Measurements from ENCODE around the gene RPUSD2. TPM values are rescaled to one million over a fixed set of nuclear protein-coding genes. Genes with fewer than 3 reads are reported as not detected.

RPUSD2 gene
- total RNA-seq, 4 donors from 2014 or later: 8.7 to 13.5 (median 10.6) TPM

- peaks cover 0 to 8% (median 0%) of the 10 kb centered on the region in 4 donors for H3K27me3 ChIP-seq
- no peak overlapping the region for H3K27ac ChIP-seq (replicated peaks in 1 of 4)
- WGBS: 67% methylated on average over 12 of the region's 12 CpGs
- TF ChIP-seq POLR2A (IDR thresholded peaks at IDR 0.05; ENCODE audit: low read depth): no peak
- H3K9me3 ChIP-seq: no peaks in the 10 kb centered on the region
- DNase-seq (ENCODE audit: extremely low spot score): no peak
- no peaks in the 10 kb centered on the region for H3K36me3 ChIP-seq
- H3K4me1 ChIP-seq: peaks cover 8 to 24% (median 14%) of the 10 kb centered on the region in 4 donors
- no peak overlapping the region for H3K4me3 ChIP-seq
- intact Hi-C loops (cut with DNase I): loop anchor here (5.0 to 10.0 kb wide), 3 partner anchors 102 to 302 kb away; partner anchors contain the start of genes BAHD1 and VPS18
Measured at GRCh38 chr15:40590667-40591050, 21.6 kb downstream of the RPUSD2 start.

DNA sequence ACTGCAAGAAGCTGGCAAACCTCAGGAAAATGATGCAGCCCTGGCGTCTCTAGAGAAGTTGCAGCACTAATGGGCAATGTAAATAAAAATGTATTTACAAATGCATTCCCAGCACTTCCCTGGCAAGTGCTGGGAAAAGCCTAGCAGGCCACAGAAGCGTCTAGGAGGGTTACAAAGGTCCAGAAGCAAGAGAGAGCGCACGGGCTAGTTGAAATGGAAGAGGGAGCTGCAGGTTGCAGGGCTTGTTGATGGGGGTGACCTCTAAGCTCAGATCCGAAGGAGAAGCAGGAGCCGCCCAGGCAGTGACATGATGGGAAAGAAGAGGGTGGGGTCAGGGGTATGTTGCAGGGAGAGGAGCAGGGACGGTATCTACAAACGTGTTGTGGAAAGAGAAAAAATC lies 22.3 kb downstream of the RPUSD2 start:
- Histone ChIP-seq H3K27ac (replicated peaks in 1 of 4) (no peak overlapping the region), H3K4me3 (no peak overlapping the region), H3K27me3 (peaks cover 0 to 15% (median 0%) of the 10 kb centered on the region in 4 donors), H3K36me3 (no peaks in the 10 kb centered on the region), H3K4me1 (peaks cover 8 to 24% (median 14%) of the 10 kb centered on the region in 4 donors), H3K9me3 (no peaks in the 10 kb centered on the region)
- WGBS: 69% methylated on average over 8 of the region's 8 CpGs
- intact Hi-C loops (cut with DNase I): loop anchor here (5.0 to 10.0 kb wide), 3 partner anchors 101 to 301 kb away; partner anchors contain the start of genes BAHD1 and VPS18
- TF ChIP-seq CTCF (IDR thresholded peaks at IDR 0.05): no peak
- DNase-seq (ENCODE audit: extremely low spot score): no peak

DNA sequence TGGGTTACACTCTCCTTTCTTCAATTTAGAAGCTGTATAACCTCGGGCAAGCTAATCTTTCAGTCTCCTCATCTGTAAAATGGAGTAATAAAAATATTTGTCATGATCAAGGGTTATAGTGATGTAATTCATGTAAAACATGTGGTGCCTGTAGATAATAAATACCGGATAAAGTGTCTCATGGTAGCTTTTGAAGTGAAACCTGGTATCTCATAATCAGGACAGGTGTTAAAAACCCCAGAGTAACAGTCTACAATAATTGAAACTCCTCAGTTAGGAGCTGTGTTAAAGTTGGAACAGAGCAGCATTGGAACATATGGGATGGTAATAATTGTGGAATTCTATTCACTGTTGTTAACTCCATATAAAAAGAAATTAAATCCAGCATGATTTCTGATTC lies 24.1 kb downstream of the RPUSD2 start:
- no peak for DNase-seq (ENCODE audit: extremely low spot score)
- Histone ChIP-seq H3K27me3 (peaks cover 0 to 19% (median 0%) of the 10 kb centered on the region in 4 donors), H3K9me3 (no peaks in the 10 kb centered on the region), H3K4me1 (peaks cover 8 to 24% (median 14%) of the 10 kb centered on the region in 4 donors), H3K4me3 (peak overlapping the region in 2 of 4 donors; percentile 62 to 69), H3K36me3 (no peaks in the 10 kb centered on the region), H3K27ac (replicated peaks in 1 of 4) (peak overlapping the region in 2 of 4 donors; percentile 86)
- TF ChIP-seq CTCF (IDR thresholded peaks at IDR 0.05): no peak
- TF ChIP-seq POLR2A (IDR thresholded peaks at IDR 0.05; ENCODE audit: low read depth): no peak
- no peak for TF ChIP-seq POLR2AphosphoS5 (IDR thresholded peaks at IDR 0.05)
- TF ChIP-seq EP300 (IDR thresholded peaks at IDR 0.05): no peak
- intact Hi-C loops (cut with DNase I): loop anchor here (5.0 to 10.0 kb wide), 3 partner anchors 99 to 299 kb away; partner anchors contain the start of genes BAHD1 and VPS18
- 76% methylated on average over 2 of the region's 2 CpGs for whole genome bisulfite sequencing

DNA sequence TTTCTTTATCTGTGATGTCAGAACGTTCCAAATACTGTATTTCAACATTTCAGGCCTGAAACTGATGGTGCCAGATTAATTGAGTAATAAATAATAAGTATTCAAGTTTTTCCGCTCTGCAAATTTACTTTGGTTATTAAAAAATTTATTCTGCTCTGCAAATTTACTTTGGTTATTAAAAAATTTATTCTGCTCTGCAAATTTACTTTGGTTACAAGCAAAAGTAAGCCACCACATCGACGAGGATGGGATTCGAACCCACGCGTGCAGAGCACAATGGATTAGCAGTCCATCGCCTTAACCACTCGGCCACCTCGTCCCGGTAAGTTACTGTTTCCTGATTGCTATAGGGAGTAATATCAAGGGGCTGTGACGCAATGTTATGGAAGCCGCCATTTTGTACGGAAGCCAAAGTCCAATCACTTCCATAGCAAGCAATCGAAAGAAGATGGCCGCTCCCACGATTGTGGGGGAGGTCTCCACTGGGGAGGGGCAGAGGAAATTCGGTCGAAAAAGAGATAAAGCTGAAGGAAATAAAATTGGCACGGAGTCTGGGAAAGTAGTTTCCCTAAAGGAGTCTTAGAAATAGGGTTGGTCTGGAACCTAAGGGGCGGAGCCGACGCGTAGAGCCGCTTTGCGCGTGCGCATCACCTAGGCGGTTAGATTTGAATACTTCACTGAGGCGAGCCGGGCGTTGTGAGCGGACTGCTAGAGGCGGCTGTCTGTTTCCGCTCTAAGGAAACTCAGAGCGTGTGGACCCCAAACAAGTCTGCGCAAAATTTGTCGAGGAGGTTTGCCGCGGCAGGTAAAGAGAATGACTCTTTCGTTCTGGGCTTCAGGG lies 24.7 kb downstream of the RPUSD2 start, which contains the start of gene KNL1:
TSS of gene KNL1 (plus strand) at position 662 of the 841 bp plus-strand sequence. CDS start 8,683 bp downstream, outside the sequence.
- DNase-seq (ENCODE audit: extremely low spot score): peak; percentile 99
- TF ChIP-seq POLR2AphosphoS5 (IDR thresholded peaks at IDR 0.05) (peak; percentile 78), CTCF (IDR thresholded peaks at IDR 0.05) (peak in 1 of 3 experiments; percentile 8), POLR2A (IDR thresholded peaks at IDR 0.05; ENCODE audit: low read depth) (no peak)
- intact Hi-C loops (cut with DNase I): loop anchor here (5.0 to 10.0 kb wide), 3 partner anchors 98 to 298 kb away; partner anchors contain the start of genes BAHD1 and VPS18
- Histone ChIP-seq H3K36me3 (no peaks in the 10 kb centered on the region), H3K27ac (replicated peaks in 1 of 4) (peak within 1 kb of the TSS; percentile 81 to 86 (median 84)), H3K27me3 (peaks cover 0 to 19% (median 0%) of the 10 kb centered on the region in 4 donors), H3K4me3 (peak within 1 kb of the TSS; percentile 51 to 69 (median 58)), H3K4me1 (peaks cover 8 to 24% (median 14%) of the 10 kb centered on the region in 4 donors), H3K9me3 (no peaks in the 10 kb centered on the region)
- WGBS: 3% methylated on average over 40 of the region's 41 CpGs

DNA sequence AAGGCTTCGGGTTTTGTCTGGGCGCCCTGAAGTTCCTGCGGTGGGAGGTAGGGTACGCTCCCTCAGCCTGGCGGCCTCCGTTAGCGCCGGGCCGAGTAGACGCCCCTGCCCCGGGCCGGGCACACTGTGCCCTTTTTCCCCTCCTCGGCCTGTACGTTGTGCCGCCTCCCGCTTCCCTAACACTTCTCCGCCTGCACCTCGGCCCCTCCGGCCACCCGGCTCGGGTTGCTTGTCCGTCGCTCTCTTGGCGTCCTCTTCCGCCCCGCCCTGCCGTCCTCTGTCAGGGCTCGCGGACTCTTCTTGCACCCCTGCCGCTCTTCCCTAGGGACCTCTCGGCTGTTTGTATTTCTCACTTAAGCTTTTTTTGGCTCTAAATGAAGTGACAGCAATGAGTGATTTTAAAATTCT lies 25.3 kb downstream of the RPUSD2 start:
- peak; percentile 89 for DNase-seq (ENCODE audit: extremely low spot score)
- Histone ChIP-seq H3K4me1 (peaks cover 8 to 23% (median 14%) of the 10 kb centered on the region in 4 donors), H3K36me3 (no peaks in the 10 kb centered on the region), H3K27me3 (peaks cover 0 to 19% (median 0%) of the 10 kb centered on the region in 4 donors), H3K4me3 (peak overlapping the region; percentile 51 to 69 (median 58)), H3K27ac (replicated peaks in 1 of 4) (peak overlapping the region in 3 of 4 donors; percentile 81 to 86 (median 82)), H3K9me3 (no peaks in the 10 kb centered on the region)
- intact Hi-C loops (cut with DNase I): loop anchor here (5.0 to 10.0 kb wide), 3 partner anchors 98 to 298 kb away; partner anchors contain the start of genes BAHD1 and VPS18
- TF ChIP-seq POLR2A (IDR thresholded peaks at IDR 0.05; ENCODE audit: low read depth): no peak
- TF ChIP-seq CTCF (IDR thresholded peaks at IDR 0.05): peak in 1 of 3 experiments; percentile 13
- TF ChIP-seq POLR2AphosphoS5 (IDR thresholded peaks at IDR 0.05): no peak
- no peak for TF ChIP-seq EP300 (IDR thresholded peaks at IDR 0.05)
- WGBS: 1% methylated on average over 30 of the region's 31 CpGs
